Astrocyte of the cerebellum (primary cell): ENCODE results near the gene ZFPM1.

Experiments
- DNase-seq: peaks from one replicate; pipeline ENCODE4 v3.0.0-alpha.2; 2011; ENCODE audit warnings: low read depth
- H3K4me3 ChIP-seq: 2 replicates; pipeline ENCODE4 v1.5.1; 2011; ENCODE audit warnings: mild to moderate bottlenecking, low read depth, low read length, moderate library complexity
- CTCF ChIP-seq: IDR thresholded peaks from 2 replicates; pipeline ENCODE4 v1.5.1; 2012; ENCODE audit warnings: low read length, low read depth, moderate library complexity, mild to moderate bottlenecking; ENCODE audit errors: missing control alignments
- in situ Hi-C: cut with HindIII; loops from 2 replicates; pipeline ENCODE4 v1.10.0; 2017; ENCODE audit warnings: low sequenced_read_pairs

Gene ZFPM1

GRCh38 chr16:88478889-88479792 lies 26.1 kb downstream of the ZFPM1 start:
- in situ Hi-C loops = no loop called here
- H3K4me3 ChIP-seq = no peak overlapping the region
- TF ChIP-seq CTCF = no peak
- DNase-seq = no peak

- no peak overlapping the region for H3K4me3 ChIP-seq
- TF ChIP-seq CTCF = no peak
- in situ Hi-C loops = no loop called here
- no peak for DNase-seq
Observed at GRCh38 chr16:88479793-88480760, 27.0 kb downstream of the ZFPM1 start.

- no peak overlapping the region for H3K4me3 ChIP-seq
- no peak for TF ChIP-seq CTCF
- in situ Hi-C loops = no loop called here
- no peak for DNase-seq
Observed at GRCh38 chr16:88480829-88481228, 27.7 kb downstream of the ZFPM1 start.

GRCh38 chr16:88481851-88482250 lies 28.8 kb downstream of the ZFPM1 start:
- no peak for DNase-seq
- H3K4me3 ChIP-seq = no peak overlapping the region
- in situ Hi-C loops = no loop called here
- TF ChIP-seq CTCF = no peak

GRCh38 chr16:88482630-88483391 lies 29.7 kb downstream of the ZFPM1 start:
- no peak overlapping the region for H3K4me3 ChIP-seq
- in situ Hi-C loops = no loop called here
- DNase-seq = no peak
- no peak for TF ChIP-seq CTCF

- DNase-seq = no peak
- in situ Hi-C loops = no loop called here
- no peak overlapping the region for H3K4me3 ChIP-seq
- TF ChIP-seq CTCF = no peak
Observed at GRCh38 chr16:88483392-88483641, 30.2 kb downstream of the ZFPM1 start.
